Endodermal cell (in vitro differentiated cells): ENCODE measurements around the gene SMIM14. TPM values are rescaled to one million over a fixed set of nuclear protein-coding genes. Genes with fewer than 3 reads are reported as not detected.
"Not testable (repeated sequence)": the region's sequence is repeated elsewhere in the genome, so short reads cannot be mapped to it uniquely, and the experiment has no call there.

Experiments
- DNase-seq: peaks from one replicate; pipeline ENCODE4 v3.0.0-alpha.2; 2017
- H3K27ac ChIP-seq: 2 replicates; pipeline ENCODE4 v1.5.1; 2013; ENCODE audit warnings: mild to moderate bottlenecking, low read depth, low read length, moderate library complexity
- H3K27me3 ChIP-seq: 2 replicates; pipeline ENCODE4 v1.6.1; 2013; ENCODE audit warnings: mild to moderate bottlenecking, low read length, moderate library complexity; ENCODE audit not compliant: insufficient read depth, control insufficient read depth, poor library complexity, severe bottlenecking
- H3K36me3 ChIP-seq: 2 replicates; pipeline ENCODE4 v1.7.0; 2013; ENCODE audit warnings: mild to moderate bottlenecking, low read length, moderate library complexity; ENCODE audit not compliant: control insufficient read depth, insufficient read depth
- H3K4me1 ChIP-seq: one replicate; pipeline ENCODE4 v1.7.0; 2013; ENCODE audit warnings: low read length; ENCODE audit not compliant: control insufficient read depth, insufficient read depth
- H3K4me3 ChIP-seq: 2 replicates; pipeline ENCODE4 v1.5.1; 2013; ENCODE audit warnings: mild to moderate bottlenecking, low read length, moderate library complexity
- H3K9ac ChIP-seq: 2 replicates; pipeline ENCODE4 v1.6.1; 2013; ENCODE audit warnings: mild to moderate bottlenecking, low read length, moderate library complexity; ENCODE audit not compliant: poor library complexity, severe bottlenecking; ENCODE audit errors: extremely low read depth
- H3K9me3 ChIP-seq: 2 replicates; pipeline ENCODE4 v1.6.1; 2013; ENCODE audit warnings: mild to moderate bottlenecking, low read length, moderate library complexity; ENCODE audit not compliant: control insufficient read depth
- H3K27ac Mint-ChIP-seq: 2 replicates; pipeline ENCODE4 v1.8.0; 2020; ENCODE audit warnings: mixed read lengths
- H3K27me3 Mint-ChIP-seq: 2 replicates; pipeline ENCODE4 v1.8.0; 2021; ENCODE audit warnings: mild to moderate bottlenecking, mixed read lengths; ENCODE audit not compliant: insufficient read depth
- H3K36me3 Mint-ChIP-seq: 2 replicates; pipeline ENCODE4 v1.8.0; 2020; ENCODE audit warnings: low read depth, mixed read lengths
- H3K4me1 Mint-ChIP-seq: 2 replicates; pipeline ENCODE4 v1.8.0; 2020; ENCODE audit warnings: mixed read lengths
- H3K4me3 Mint-ChIP-seq: 2 replicates; pipeline ENCODE4 v1.8.0; 2020; ENCODE audit warnings: mild to moderate bottlenecking, moderate library complexity, mixed read lengths
- H3K9me3 Mint-ChIP-seq: 2 replicates; pipeline ENCODE4 v1.8.0; 2020; ENCODE audit warnings: mild to moderate bottlenecking, mixed read lengths
- CTCF ChIP-seq: fragments of 200-600 bp; sonication (generic); conservative IDR thresholded peaks from 2 replicates; pipeline ENCODE4 v1.5.0; 2021; ENCODE audit warnings: antibody characterized with exemption, mild to moderate bottlenecking
- WGBS, 2 experiments: methylation state at CpG; one replicate each; pipeline versions ENCODE4 v1.1.5 to v1.1.7; 2013; ENCODE audit warnings: missing lambda C conversion rate in 2 of 2, mixed read lengths in 1 of 2; ENCODE audit not compliant: insufficient coverage in 1 of 2, insufficient read length in 1 of 2; 5-methylcytosine and 5-hydroxymethylcytosine counted together
- total RNA-seq, 2 donors: library from RNA; stranded (reverse); fragmentation: NEBNext Ultra II Directional in 1 of 2; extraction: Animal tissue kit (Norgen Biotek cat#: 25700) in 1 of 2; gene quantifications; 2 replicates in 1 of 2; 3 replicates in 1 of 2; pipeline ENCODE4 v1.2.1, GENCODE V29; 2021

SMIM14 gene
- total RNA-seq, 2 donors from 2014 or later = 24.3 to 24.6 TPM

- Mint-ChIP-seq H3K4me3 (no peak overlapping the region), H3K36me3 (peaks cover 6% of the 10 kb centered on the region), H3K4me1 (no peaks in the 10 kb centered on the region), H3K27me3 (no peaks in the 10 kb centered on the region), H3K27ac (no peak overlapping the region), H3K9me3 (no peaks in the 10 kb centered on the region)
- Histone ChIP-seq H3K27ac (no peak overlapping the region), H3K9ac (no peak overlapping the region), H3K4me3 (no peak overlapping the region), H3K4me1 (no peaks in the 10 kb centered on the region), H3K36me3 (peaks cover 3% of the 10 kb centered on the region), H3K27me3 (no peaks in the 10 kb centered on the region), H3K9me3 (no peaks in the 10 kb centered on the region)
- TF ChIP-seq CTCF = no peak
- no peak for DNase-seq
Observed at GRCh38 chr4:39655211-39655610, 16.5 kb upstream of the SMIM14 start.

- not testable (repeated sequence) for H3K27ac ChIP-seq, H3K9ac ChIP-seq, H3K27me3 ChIP-seq, H3K27me3 Mint-ChIP-seq, H3K4me1 ChIP-seq, DNase-seq, H3K4me3 ChIP-seq, H3K4me1 Mint-ChIP-seq, H3K36me3 Mint-ChIP-seq, H3K9me3 ChIP-seq, H3K36me3 ChIP-seq, H3K4me3 Mint-ChIP-seq, H3K27ac Mint-ChIP-seq, H3K9me3 Mint-ChIP-seq
- 92 to 97% methylated on average over 4 of the region's 4 CpGs for WGBS, 2 experiments
Observed at GRCh38 chr4:39651586-39651985, 12.9 kb upstream of the SMIM14 start.

- 83 to 96% methylated on average over 1 to 2 of the region's 2 CpGs for WGBS, 2 experiments
- H3K9me3 ChIP-seq = no peaks in the 10 kb centered on the region
- TF ChIP-seq CTCF = no peak
- H3K4me3 Mint-ChIP-seq = no peak overlapping the region
- H3K4me3 ChIP-seq = no peak overlapping the region
- no peaks in the 10 kb centered on the region for H3K4me1 ChIP-seq
- H3K4me1 Mint-ChIP-seq = no peaks in the 10 kb centered on the region
- DNase-seq = no peak
- H3K27me3 ChIP-seq = no peaks in the 10 kb centered on the region
- H3K9me3 Mint-ChIP-seq = no peaks in the 10 kb centered on the region
- peaks cover 6% of the 10 kb centered on the region for H3K36me3 Mint-ChIP-seq
- no peak overlapping the region for H3K27ac ChIP-seq
- no peak overlapping the region for H3K9ac ChIP-seq
- peaks cover 3% of the 10 kb centered on the region for H3K36me3 ChIP-seq
- H3K27me3 Mint-ChIP-seq = no peaks in the 10 kb centered on the region
- H3K27ac Mint-ChIP-seq = no peak overlapping the region
Observed at GRCh38 chr4:39649639-39650265, 11.1 kb upstream of the SMIM14 start.
